Neural cell (in vitro differentiated cells): ENCODE results near the gene BPIFB1. TPM values are rescaled to one million over a fixed set of nuclear protein-coding genes. Genes with fewer than 3 reads are reported as not detected.

ENCODE experiments used
- H2AFZ ChIP-seq: fragments of 200-600, 300-800 bp; sonication (generic), shearing (Covaris generic); 2 replicates; pipeline ENCODE4 v1.6.0; 2014; ENCODE audit warnings: low read depth, mild to moderate bottlenecking, antibody characterized with exemption, low read length, moderate library complexity
- H3F3A ChIP-seq: fragments of 200-600 bp; shearing (Covaris generic); 2 replicates; pipeline ENCODE4 v1.6.1; 2016; ENCODE audit warnings: mild to moderate bottlenecking, moderate library complexity, mixed read lengths, antibody characterized with exemption, low read length; ENCODE audit not compliant: insufficient read depth, poor library complexity, severe bottlenecking
- H3K27ac ChIP-seq: fragments of 200-600, 300-800 bp; sonication (generic), shearing (Covaris generic); 2 replicates; pipeline ENCODE4 v1.5.1; 2014; ENCODE audit warnings: mild to moderate bottlenecking, low read length, moderate library complexity
- H3K27me3 ChIP-seq: fragments of 300-800, 200-600 bp; sonication (generic), shearing (Covaris generic); 2 replicates; pipeline ENCODE4 v1.6.0; 2014; ENCODE audit warnings: mild to moderate bottlenecking, low read depth, low read length, moderate library complexity; ENCODE audit not compliant: insufficient read depth
- H3K36me3 ChIP-seq: fragments of 300-800, 200-600 bp; sonication (generic), shearing (Covaris generic); 2 replicates; pipeline ENCODE4 v1.5.1; 2014; ENCODE audit warnings: mild to moderate bottlenecking, antibody characterized with exemption, low read length, moderate library complexity; ENCODE audit not compliant: insufficient read depth
- H3K4me2 ChIP-seq: fragments of 300-800, 200-600 bp; sonication (generic), shearing (Covaris generic); 2 replicates; pipeline ENCODE4 v1.6.0; 2014; ENCODE audit warnings: mild to moderate bottlenecking, low read length
- H3K4me3 ChIP-seq: fragments of 300-800, 200-600 bp; sonication (generic), shearing (Covaris generic); 2 replicates; pipeline ENCODE4 v1.5.1; 2014; ENCODE audit warnings: mild to moderate bottlenecking, low read length, moderate library complexity
- H3K79me2 ChIP-seq: fragments of 200-600 bp; shearing (Covaris generic); replicated peaks from 2 replicates; pipeline ENCODE4 v1.6.0; 2014; ENCODE audit warnings: mild to moderate bottlenecking, low read length, moderate library complexity; ENCODE audit not compliant: insufficient read depth
- H3K9ac ChIP-seq: fragments of 300-800, 200-600 bp; sonication (generic), shearing (Covaris generic); 2 replicates; pipeline ENCODE4 v1.6.1; 2016; ENCODE audit warnings: mild to moderate bottlenecking, low read length, mixed read lengths
- H3K9me2 ChIP-seq: fragments of 200-600 bp; shearing (Covaris generic); 2 replicates; pipeline ENCODE4 v1.6.1; 2016; ENCODE audit warnings: mild to moderate bottlenecking, low read length, mixed read lengths; ENCODE audit not compliant: insufficient read depth
- H3K9me3 ChIP-seq: fragments of 200-600, 300-800 bp; sonication (generic), shearing (Covaris generic); 2 replicates; pipeline ENCODE4 v1.6.1; 2016; ENCODE audit warnings: mild to moderate bottlenecking, mixed run types, low read length, moderate library complexity, mixed read lengths
- H4K20me1 ChIP-seq: fragments of 200-600 bp; shearing (Covaris generic); 2 replicates; pipeline ENCODE4 v1.6.1; 2016; ENCODE audit warnings: mild to moderate bottlenecking, mixed run types; ENCODE audit not compliant: insufficient read depth
- CTCF ChIP-seq: fragments of 450-650 bp; IDR thresholded peaks from 2 replicates; pipeline ENCODE4 v1.5.1; 2014; ENCODE audit warnings: antibody characterized with exemption, mild to moderate bottlenecking, moderate library complexity; ENCODE audit not compliant: poor library complexity, severe bottlenecking
- EP300 ChIP-seq: fragments of 450-650 bp; conservative IDR thresholded peaks from 2 replicates; pipeline ENCODE4 v1.6.1; 2014; ENCODE audit warnings: antibody characterized with exemption, mild to moderate bottlenecking, moderate library complexity; ENCODE audit not compliant: poor library complexity, severe bottlenecking
- EZH2 ChIP-seq: fragments of 200-600, 300-800 bp; shearing (Covaris generic), sonication (generic); IDR thresholded peaks from 2 replicates; pipeline ENCODE4 v1.6.1; 2014; ENCODE audit warnings: antibody characterized with exemption, low read length, borderline replicate concordance, mild to moderate bottlenecking; ENCODE audit not compliant: insufficient read depth, poor library complexity, severe bottlenecking
- MXI1 ChIP-seq: fragments of 450-650 bp; conservative IDR thresholded peaks from 2 replicates; pipeline ENCODE4 v1.6.1; 2014; ENCODE audit warnings: antibody characterized with exemption, mild to moderate bottlenecking; ENCODE audit not compliant: poor library complexity, severe bottlenecking
- POLR2AphosphoS5 ChIP-seq: IDR thresholded peaks from 2 replicates; pipeline ENCODE4 v1.6.1; 2012
- RAD21 ChIP-seq: fragments of 450-650 bp; conservative IDR thresholded peaks from 2 replicates; pipeline ENCODE4 v1.6.1; 2014; ENCODE audit warnings: antibody characterized with exemption, mild to moderate bottlenecking, moderate library complexity
- REST ChIP-seq: IDR thresholded peaks from 2 replicates; pipeline ENCODE4 v1.6.1; 2012; ENCODE audit warnings: borderline replicate concordance
- SMC3 ChIP-seq: fragments of 450-650 bp; conservative IDR thresholded peaks from 2 replicates; pipeline ENCODE4 v1.6.1; 2014; ENCODE audit warnings: antibody characterized with exemption, mild to moderate bottlenecking, moderate library complexity; ENCODE audit not compliant: poor library complexity
- TAF1 ChIP-seq: IDR thresholded peaks from 2 replicates; pipeline ENCODE4 v1.6.1; 2012; ENCODE audit warnings: low read depth
- polyA plus RNA-seq: library from polyadenylated mRNA; depleted of rRNA; stranded (reverse); fragments of >200 nt; gene quantifications from 2 replicates; pipeline ENCODE4 v1.2.3, GENCODE V29; 2014

BPIFB1 gene
- polyA plus RNA-seq, 1 donor from 2014 or later = not detected

- H3F3A ChIP-seq = no peaks in the 10 kb centered on the region
Observed at GRCh38 chr20:33285861-33286495, 3.0 kb downstream of the BPIFB1 start.

GRCh38 chr20:33287884-33288283 lies 4.9 kb downstream of the BPIFB1 start:
- Histone ChIP-seq H3F3A (no peaks in the 10 kb centered on the region), H3K9me2 (no peaks in the 10 kb centered on the region), H4K20me1 (no peaks in the 10 kb centered on the region), H2AFZ (no peak overlapping the region), H3K27me3 (no peaks in the 10 kb centered on the region), H3K79me2 (no peaks in the 10 kb centered on the region), H3K4me3 (no peak overlapping the region), H3K36me3 (no peaks in the 10 kb centered on the region), H3K27ac (no peak overlapping the region), H3K9ac (no peak overlapping the region), H3K9me3 (no peaks in the 10 kb centered on the region), H3K4me2 (no peak overlapping the region)
- no peak for TF ChIP-seq TAF1

More at GRCh38 chr20:33285861-33286495, 3.0 kb downstream of the BPIFB1 start:
- TF ChIP-seq REST = no peak
- no peak for TF ChIP-seq RAD21
- no peak for TF ChIP-seq CTCF
- TF ChIP-seq POLR2AphosphoS5 = no peak
- TF ChIP-seq MXI1 = no peak
- TF ChIP-seq TAF1 = no peak
- no peak for TF ChIP-seq SMC3
- TF ChIP-seq EP300 = no peak
- no peak for TF ChIP-seq EZH2
- Histone ChIP-seq H3K9me2 (no peaks in the 10 kb centered on the region), H3K79me2 (no peaks in the 10 kb centered on the region), H3K9me3 (no peaks in the 10 kb centered on the region), H4K20me1 (no peaks in the 10 kb centered on the region), H3K27ac (no peak overlapping the region), H3K9ac (no peak overlapping the region), H3K4me3 (no peak overlapping the region), H2AFZ (no peak overlapping the region), H3K4me2 (no peak overlapping the region), H3K27me3 (no peaks in the 10 kb centered on the region), H3K36me3 (no peaks in the 10 kb centered on the region)

- H3K4me3 ChIP-seq = no peak overlapping the region
- H3K36me3 ChIP-seq = no peaks in the 10 kb centered on the region
- TF ChIP-seq EZH2 (no peak), REST (no peak), POLR2AphosphoS5 (no peak)
- H3K4me2 ChIP-seq = no peak overlapping the region
- H3K9me3 ChIP-seq = no peaks in the 10 kb centered on the region
- no peaks in the 10 kb centered on the region for H4K20me1 ChIP-seq
- no peaks in the 10 kb centered on the region for H3K27me3 ChIP-seq
- H3K9me2 ChIP-seq = no peaks in the 10 kb centered on the region
- no peak overlapping the region for H2AFZ ChIP-seq
- no peaks in the 10 kb centered on the region for H3F3A ChIP-seq
- no peak overlapping the region for H3K27ac ChIP-seq
- no peak overlapping the region for H3K9ac ChIP-seq
- no peaks in the 10 kb centered on the region for H3K79me2 ChIP-seq
Observed at GRCh38 chr20:33290852-33291251, 7.8 kb downstream of the BPIFB1 start.
